Stimulated activated CD4-positive, alpha-beta T cell treated with anti-CD3 and anti-CD28 coated beads, Interleukin-2, amount 100 ng/mL, for 48 hours (primary cell): ENCODE measurements around the gene R3HDM2.

Experiments
- DNase-seq, 2 donors: peaks; one replicate each; pipeline ENCODE4 v3.0.0-alpha.2; 2020

Gene R3HDM2

DNA sequence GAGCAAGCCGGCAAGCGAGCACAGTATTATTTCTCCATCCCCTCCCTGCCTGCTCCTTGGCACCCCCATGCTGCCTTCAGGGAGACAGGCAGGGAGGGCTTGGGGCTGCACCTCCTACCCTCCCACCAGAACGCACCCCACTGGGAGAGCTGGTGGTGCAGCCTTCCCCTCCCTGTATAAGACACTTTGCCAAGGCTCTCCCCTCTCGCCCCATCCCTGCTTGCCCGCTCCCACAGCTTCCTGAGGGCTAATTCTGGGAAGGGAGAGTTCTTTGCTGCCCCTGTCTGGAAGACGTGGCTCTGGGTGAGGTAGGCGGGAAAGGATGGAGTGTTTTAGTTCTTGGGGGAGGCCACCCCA lies 218.2 kb downstream of the R3HDM2 start:
- no peak for DNase-seq

DNA sequence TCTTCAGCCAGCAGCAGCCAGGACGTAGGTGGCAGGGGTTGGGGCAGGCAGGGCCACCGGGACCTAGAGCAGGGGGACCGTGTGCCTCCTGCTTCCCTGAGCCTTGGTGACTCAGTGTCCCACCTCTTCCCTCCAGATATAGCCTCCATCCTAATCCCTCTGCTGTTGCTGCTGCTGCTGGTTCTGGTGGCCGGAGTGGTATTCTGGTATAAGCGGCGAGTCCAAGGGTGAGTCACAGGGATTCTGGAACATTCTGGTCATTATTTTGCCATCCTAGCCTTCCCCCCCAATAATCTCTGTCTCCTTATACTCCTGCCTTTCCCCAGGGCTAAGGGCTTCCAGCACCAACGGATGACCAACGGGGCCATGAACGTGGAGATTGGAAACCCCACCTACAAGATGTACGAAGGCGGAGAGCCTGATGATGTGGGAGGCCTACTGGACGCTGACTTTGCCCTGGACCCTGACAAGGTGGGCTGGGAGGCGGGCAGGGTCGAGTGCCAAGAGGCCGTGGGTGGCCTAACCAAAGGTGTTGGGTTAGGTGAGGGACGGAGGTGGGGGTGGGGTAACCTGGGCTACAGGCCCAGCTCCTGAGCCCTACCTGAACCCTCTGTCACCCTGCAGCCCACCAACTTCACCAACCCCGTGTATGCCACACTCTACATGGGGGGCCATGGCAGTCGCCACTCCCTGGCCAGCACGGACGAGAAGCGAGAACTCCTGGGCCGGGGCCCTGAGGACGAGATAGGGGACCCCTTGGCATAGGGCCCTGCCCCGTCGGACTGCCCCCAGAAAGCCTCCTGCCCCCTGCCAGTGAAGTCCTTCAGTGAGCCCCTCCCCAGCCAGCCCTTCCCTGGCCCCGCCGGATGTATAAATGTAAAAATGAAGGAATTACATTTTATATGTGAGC lies 218.8 kb downstream of the R3HDM2 start:
- no peak for DNase-seq

DNA sequence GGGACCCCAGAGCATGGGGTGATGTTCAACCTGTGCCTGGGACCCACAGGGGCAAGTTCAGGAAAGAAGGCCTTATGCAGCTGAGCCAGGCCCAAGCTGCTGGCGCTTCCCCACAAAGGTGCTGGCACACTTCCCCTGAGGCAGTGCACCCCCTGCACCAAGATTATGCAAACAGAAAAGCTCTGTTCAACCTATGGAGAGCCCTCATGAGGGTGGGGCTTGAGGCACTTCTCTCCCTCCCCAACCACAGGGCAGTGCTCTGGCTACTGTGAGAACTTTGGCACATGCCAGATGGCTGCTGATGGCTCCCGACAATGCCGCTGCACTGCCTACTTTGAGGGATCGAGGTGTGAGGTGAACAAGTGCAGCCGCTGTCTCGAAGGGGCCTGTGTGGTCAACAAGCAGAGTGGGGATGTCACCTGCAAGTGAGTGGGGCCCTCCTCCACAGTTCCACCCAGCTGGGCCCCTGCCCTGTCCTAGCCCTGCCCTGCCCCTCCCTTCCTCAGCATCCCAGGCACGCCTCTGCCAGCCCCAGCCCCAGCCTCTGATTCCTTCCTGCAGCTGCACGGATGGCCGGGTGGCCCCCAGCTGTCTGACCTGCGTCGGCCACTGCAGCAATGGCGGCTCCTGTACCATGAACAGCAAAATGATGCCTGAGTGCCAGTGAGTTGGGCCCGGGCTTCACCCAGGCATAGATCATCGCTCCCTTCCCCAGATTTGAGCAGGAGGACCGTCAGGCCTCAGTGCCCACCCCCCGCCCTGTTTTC lies 219.7 kb downstream of the R3HDM2 start:
- no peak for DNase-seq

GRCh38 chr12:57210461-57210860 lies 220.4 kb downstream of the R3HDM2 start:
- DNase-seq, result no peak

GRCh38 chr12:57209916-57210315 lies 220.9 kb downstream of the R3HDM2 start:
- no peak for DNase-seq

DNA sequence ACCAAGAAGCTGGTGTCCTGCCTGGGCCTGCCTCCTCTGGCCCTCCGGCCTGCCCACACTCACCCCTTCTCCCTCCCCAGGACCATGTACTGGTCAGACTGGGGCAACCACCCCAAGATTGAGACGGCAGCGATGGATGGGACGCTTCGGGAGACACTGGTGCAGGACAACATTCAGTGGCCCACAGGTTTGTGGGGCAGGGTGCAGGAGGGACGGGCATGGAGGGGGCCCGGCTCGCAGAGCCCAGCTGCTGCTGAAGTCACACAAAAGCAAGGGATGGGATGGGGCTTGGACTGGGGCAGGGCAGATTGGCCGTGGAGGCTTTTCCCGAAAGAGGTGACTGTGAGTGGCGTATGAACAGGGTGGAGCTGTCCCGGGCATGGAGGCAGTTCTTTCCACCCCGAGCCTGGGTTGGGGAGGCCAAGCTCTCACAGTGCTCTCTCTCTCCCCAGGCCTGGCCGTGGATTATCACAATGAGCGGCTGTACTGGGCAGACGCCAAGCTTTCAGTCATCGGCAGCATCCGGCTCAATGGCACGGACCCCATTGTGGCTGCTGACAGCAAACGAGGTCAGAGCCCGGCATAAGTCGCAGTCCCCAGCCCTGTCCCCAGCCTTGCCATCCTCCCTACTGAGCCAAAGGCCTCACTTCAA lies 222.1 kb downstream of the R3HDM2 start:
- no peak for DNase-seq

DNA sequence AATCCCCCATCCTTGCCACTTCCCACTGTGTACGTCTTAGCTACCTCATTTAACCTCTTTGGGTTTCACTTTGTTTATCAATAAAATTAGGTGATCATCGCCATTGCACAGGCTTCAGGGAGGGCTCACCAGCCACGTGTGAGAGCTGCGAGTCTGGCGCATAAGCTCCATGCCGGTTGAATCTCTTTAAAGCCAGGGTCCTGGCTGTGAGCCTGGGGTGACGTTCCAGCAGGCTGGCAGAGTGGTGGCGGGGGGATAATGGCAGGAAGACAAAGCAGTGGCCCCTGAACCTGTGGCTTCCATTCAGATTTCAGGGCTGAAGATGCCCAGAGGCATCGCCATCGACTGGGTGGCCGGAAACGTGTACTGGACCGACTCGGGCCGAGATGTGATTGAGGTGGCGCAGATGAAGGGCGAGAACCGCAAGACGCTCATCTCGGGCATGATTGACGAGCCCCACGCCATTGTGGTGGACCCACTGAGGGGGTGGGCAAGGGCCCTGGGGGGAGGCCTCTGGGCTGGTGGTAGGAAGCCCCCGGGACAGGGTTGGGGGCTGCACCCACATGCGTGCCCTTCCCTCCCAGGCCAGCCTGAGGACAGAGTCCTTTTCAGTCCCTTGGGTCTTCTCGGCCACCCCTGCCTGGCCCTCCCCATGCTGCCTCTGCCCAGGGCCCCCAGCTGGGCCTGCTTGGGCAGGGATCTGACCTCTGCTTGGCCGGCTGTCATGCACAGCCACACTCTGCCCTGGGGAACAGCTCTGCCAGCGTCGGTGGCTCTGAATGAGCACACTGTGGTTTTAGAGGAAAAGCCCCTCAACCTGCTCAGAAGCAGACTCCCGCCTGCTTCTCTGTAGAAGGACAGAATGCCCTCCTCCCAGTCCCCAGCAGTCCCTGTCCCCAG lies 222.9 kb downstream of the R3HDM2 start:
- DNase-seq, result no peak

- DNase-seq, result no peak
Observed at GRCh38 chr12:57205931-57206330, 224.9 kb downstream of the R3HDM2 start.

DNA sequence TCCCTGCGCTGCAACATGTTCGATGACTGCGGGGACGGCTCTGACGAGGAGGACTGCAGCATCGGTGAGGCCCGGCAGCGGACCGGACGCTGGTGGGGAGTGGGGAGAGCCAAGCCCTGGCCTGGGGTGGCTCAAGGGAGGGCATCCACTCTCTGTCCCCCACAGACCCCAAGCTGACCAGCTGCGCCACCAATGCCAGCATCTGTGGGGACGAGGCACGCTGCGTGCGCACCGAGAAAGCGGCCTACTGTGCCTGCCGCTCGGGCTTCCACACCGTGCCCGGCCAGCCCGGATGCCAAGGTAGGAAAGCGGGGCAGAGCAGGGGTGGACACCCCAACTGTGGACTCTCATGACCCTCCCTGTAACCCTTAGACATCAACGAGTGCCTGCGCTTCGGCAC lies 225.7 kb downstream of the R3HDM2 start:
- DNase-seq, result no peak

- DNase-seq, result no peak
Observed at GRCh38 chr12:57204454-57204853, 226.4 kb downstream of the R3HDM2 start.

- DNase-seq, result no peak
Observed at GRCh38 chr12:57203791-57204190, 227.1 kb downstream of the R3HDM2 start.
